HEK293T (cell line): ENCODE data around the gene CETN3.

Experiments
- BHLHE40 ChIP-seq: fragments of 450-650 bp; IDR thresholded peaks from 2 replicates; pipeline ENCODE4 v1.6.1; 2016; ENCODE audit warnings: mild to moderate bottlenecking, moderate library complexity, borderline replicate concordance
- CTBP1 ChIP-seq: fragments of 450-650 bp; IDR thresholded peaks from 2 replicates; pipeline ENCODE4 v1.6.1; 2016; ENCODE audit warnings: borderline replicate concordance
- ELF4 ChIP-seq: fragments of 450-650 bp; IDR thresholded peaks from 2 replicates; pipeline ENCODE4 v1.6.1; 2017; ENCODE audit warnings: antibody characterized with exemption
- FOXK2 ChIP-seq: fragments of 450-650 bp; IDR thresholded peaks from 2 replicates; pipeline ENCODE4 v1.6.1; 2016; ENCODE audit warnings: mild to moderate bottlenecking
- FOXM1 ChIP-seq: fragments of 450-650 bp; IDR thresholded peaks from 2 replicates; pipeline ENCODE4 v1.6.1; 2017; ENCODE audit warnings: mild to moderate bottlenecking, borderline replicate concordance
- NFRKB ChIP-seq: fragments of 450-650 bp; IDR thresholded peaks from 2 replicates; pipeline ENCODE4 v1.6.1; 2016; ENCODE audit warnings: mild to moderate bottlenecking, moderate library complexity
- SUZ12 ChIP-seq: fragments of 450-650 bp; IDR thresholded peaks from 2 replicates; pipeline ENCODE4 v1.6.1; 2016; ENCODE audit warnings: mild to moderate bottlenecking
- ZNF384 ChIP-seq: fragments of 450-650 bp; IDR thresholded peaks from 2 replicates; pipeline ENCODE4 v1.6.1; 2016

GRCh38 chr5:90351101-90351500 is 58.5 kb downstream of the CETN3 start:
- TF ChIP-seq SUZ12 (no peak), BHLHE40 (no peak), NFRKB (no peak), FOXM1 (no peak), CTBP1 (no peak), ZNF384 (no peak), ELF4 (no peak), FOXK2 (no peak)
